Inflammatory macrophage (primary cell): Measurements from ENCODE around the gene ERCC6L2.

ENCODE experiments used
- DNase-seq, 2 donors: peaks; one replicate each; pipeline ENCODE4 v3.0.0-alpha.2; 2020 to 2022

Gene ERCC6L2

GRCh38 chr9:95870906-95871305, 4.6 kb upstream of the ERCC6L2 start:
- no peak for DNase-seq

GRCh38 chr9:95874303-95874988, 1.0 kb upstream of the ERCC6L2 start:
- no peak for DNase-seq

- peak; percentile 57 to 73 for DNase-seq
Measured at GRCh38 chr9:95874989-95875304, 544 bp upstream of the ERCC6L2 start.

GRCh38 chr9:95876138-95876444, 600 bp downstream of the ERCC6L2 start:
- no peak for DNase-seq

GRCh38 chr9:95876595-95876994, 1.1 kb downstream of the ERCC6L2 start:
- no peak for DNase-seq

- no peak for DNase-seq
Measured at GRCh38 chr9:95877984-95878383, 2.5 kb downstream of the ERCC6L2 start.

GRCh38 chr9:95879591-95879990, 4.1 kb downstream of the ERCC6L2 start:
- no peak for DNase-seq

- DNase-seq = no peak
Measured at GRCh38 chr9:95880021-95880690, 4.7 kb downstream of the ERCC6L2 start.

GRCh38 chr9:95887926-95888497, 12.5 kb downstream of the ERCC6L2 start:
- DNase-seq = no peak

- DNase-seq = no peak
Measured at GRCh38 chr9:95890594-95890993, 15.1 kb downstream of the ERCC6L2 start.

GRCh38 chr9:95891067-95891671, 15.7 kb downstream of the ERCC6L2 start:
- DNase-seq = no peak

DNA sequence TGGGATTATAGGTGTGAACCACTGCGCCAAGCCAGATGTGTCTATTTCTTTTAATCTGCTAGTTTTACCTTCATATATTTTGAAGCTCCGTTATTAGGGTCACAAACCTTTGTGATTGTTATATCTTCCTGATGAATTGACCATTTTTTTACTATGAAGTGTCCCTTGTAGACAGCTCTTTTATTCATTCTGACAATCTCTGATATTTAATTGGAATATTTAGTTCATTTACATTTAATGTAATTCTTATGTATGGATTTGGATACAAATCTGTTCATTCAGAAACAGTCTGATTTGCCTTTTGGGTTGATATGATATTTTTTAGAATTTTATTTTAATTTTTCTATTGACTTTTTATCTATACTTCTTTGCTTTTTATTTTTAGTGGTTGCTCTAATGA, 17.2 kb downstream of the ERCC6L2 start:
- DNase-seq = no peak

- no peak for DNase-seq
Measured at GRCh38 chr9:95896580-95896979, 21.1 kb downstream of the ERCC6L2 start.

- DNase-seq = no peak
Measured at GRCh38 chr9:95901506-95901905, 26.0 kb downstream of the ERCC6L2 start.

DNA sequence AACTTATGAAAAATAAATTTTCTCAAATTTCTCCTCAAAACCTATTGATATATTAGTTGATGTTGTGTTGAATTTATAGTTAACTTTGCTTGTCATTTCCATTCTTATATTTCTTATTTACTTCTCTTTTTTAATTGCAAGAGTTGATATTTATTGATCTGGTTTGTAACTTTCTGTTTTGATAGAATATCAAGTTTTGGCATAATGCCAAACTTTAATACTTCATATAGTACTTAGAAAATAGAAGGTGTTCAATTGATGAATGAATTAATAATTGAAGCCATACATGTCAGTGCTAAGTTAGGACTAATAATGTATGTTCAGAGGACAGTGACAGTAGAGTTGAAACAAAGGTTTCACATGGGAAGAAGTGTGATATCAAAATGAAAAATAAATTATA, 27.9 kb downstream of the ERCC6L2 start:
- no peak for DNase-seq

DNA sequence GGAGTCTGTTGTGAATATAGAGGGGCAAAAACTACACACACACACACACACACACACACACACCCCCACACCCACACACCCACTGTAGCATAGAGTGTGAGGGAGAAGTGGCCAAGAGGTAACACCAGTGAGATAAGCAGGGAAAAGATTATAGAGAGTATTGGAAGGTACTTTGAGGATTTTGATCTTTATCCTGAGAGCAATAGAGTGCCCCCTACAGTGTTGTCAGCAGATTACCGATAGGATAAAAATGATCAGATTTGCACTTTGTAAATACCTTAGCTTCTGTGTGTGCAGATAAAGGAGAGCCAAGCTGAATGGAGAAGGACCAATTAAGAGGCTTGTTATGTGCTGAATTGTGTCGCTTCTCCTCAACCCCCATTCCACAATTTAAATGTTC, 32.3 kb downstream of the ERCC6L2 start:
- DNase-seq = no peak

GRCh38 chr9:95910023-95910707, 34.7 kb downstream of the ERCC6L2 start:
- DNase-seq = no peak

DNA sequence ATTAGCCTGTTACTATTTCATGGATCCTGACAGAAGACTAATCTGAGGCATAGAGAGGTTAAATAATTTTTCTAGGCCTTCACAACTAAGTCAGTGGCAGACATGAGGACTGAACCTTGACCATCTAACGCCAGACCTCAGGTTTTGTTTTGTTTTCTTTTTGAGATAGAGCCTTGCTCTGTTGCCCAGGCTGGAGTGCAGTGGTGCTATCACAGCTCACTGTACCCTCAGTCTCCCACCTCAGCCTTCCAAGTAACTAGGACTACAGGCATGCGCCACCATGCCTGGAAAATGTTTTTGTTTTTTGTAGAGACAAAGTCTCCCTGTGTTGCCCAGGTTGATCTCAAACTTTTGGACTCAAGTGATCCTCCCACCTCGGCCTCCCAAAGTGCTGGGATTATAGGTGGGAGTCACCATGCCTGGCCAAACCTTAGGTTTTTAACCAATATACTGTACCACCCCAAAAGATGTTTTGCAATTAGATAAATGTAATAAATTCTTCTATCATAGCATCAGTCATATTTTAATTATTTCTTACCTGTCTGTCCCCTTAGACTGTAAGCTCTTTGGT, 35.4 kb downstream of the ERCC6L2 start:
- no peak for DNase-seq

DNA sequence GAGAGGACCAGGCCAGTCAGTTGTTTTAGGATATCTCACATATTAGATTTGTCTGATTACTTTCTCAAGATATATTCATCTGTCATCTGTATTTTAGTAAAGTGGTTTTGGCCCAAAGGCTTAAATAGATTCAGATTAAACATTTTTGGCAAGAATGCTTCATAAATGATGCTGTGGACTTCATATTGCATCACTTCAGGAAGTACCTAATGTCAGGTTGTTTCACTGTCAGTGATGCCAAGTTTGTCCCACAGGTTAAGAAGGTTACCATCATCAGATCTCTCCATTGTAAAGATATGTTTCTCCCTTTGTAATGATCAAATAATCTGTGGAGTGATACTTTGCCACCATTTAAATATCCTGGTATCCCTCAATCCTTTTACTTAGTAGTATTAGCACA, 37.3 kb downstream of the ERCC6L2 start:
- no peak for DNase-seq

DNA sequence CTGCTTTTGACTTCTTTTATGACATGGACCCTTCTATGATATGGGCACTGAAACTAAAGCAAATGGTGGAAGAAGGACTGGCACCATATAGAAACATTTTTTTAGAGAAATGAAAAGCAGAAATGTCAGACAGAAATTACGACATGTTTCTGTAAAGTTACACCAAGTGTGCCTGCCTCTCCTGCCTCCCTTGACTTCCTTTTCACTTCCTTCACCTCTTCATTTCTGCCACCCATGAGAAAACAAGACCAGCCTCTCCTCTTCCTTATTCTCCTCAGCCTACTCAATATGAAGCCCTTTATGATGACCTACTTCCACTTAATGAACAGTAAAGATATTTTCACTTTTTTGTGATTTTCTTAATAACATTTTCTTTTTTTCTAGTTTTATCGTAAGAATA, 44.5 kb downstream of the ERCC6L2 start:
- DNase-seq = peak; percentile 50 to 75

GRCh38 chr9:95923794-95924193, 48.3 kb downstream of the ERCC6L2 start:
- DNase-seq = no peak

DNA sequence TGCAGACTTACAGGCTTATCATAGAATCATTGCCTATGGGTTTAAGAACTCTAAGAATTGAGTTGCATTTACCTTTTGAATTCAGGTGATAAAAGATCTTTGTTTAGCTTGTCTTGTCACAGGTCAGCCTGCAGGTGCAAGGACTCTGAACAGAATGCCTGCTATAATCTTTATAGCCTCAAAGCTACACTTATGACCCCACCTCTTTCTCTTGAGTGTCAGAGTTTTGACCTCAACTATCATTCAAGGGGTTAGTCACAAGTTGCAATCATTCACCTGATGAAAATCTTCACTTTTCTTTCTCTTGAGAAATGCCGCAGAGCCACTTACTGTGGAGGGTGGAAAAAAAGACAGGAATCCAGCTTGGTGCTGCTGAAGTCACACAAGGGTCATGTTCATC, 49.5 kb downstream of the ERCC6L2 start:
- DNase-seq = no peak
